Measurements from ENCODE around the gene PRR14L. TPM values are rescaled to one million over a fixed set of nuclear protein-coding genes. Genes with fewer than 3 reads are reported as not detected.
A peak's percentile ranks its signal among the peaks of the same experiment; 100 is the strongest.

PRR14L gene
- total RNA-seq, 1 donor from 2014 or later = 16.4 TPM

DNA sequence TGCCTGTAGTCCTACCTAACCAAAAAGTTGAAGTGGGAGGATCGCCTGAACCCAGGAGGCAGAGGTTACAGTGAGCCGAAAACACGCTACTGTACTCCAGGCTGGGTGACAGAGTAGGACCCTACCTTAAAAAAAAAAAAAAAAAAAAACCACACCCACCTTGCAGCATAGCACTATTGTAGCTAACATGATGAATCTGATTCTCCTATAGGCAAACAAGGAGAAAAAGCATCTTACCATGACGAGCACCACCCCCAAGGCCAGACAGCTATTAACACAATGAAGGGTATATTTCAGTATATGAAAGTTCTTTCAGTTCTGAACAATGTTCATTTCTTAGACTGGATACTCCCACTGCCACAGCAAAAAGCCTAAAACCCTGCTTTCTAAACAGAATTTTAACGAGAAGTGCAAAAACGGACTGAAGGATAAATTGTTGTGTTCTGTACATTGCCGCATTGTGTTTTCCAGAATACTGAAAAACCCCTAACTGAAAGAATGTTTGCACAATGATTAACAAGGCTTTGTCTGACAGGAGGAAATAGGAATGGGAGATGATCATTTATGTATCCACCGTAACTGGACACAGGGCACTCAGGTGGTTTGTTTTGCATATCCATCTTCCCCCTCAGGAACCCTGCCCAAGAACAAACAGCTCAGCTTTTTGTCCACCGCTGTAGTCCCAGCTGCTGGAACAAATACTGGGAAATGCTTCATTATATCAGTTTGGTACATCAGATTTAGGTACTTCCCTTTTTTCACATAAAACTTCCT, 96.8 kb downstream of the PRR14L start:
- ATAC-seq (no peak), DNase-seq (no peak)
- intact Hi-C loops (cut with micrococcal nuclease) = no loop called here

DNA sequence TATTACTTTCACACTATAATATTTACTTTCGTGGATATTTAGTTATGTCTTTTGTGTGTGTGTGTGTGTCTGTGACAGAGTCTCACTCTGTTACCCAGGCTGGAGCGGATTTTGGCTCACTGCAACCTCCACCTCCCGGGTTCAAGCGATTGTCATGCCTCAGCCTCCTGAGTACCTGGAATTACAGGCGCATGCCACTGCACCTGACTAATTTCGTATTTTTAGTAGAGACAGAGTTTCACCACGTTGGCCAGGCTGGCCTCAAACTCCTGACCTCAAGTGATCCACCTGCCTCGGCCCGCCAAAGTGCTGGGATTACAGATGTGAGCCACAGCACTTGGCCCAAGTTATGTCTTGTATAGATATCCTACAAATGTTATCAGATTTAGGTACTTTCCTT, 97.8 kb downstream of the PRR14L start:
- intact Hi-C loops (cut with micrococcal nuclease) = no loop called here
- ATAC-seq = peak; percentile 24
- no peak for DNase-seq

DNA sequence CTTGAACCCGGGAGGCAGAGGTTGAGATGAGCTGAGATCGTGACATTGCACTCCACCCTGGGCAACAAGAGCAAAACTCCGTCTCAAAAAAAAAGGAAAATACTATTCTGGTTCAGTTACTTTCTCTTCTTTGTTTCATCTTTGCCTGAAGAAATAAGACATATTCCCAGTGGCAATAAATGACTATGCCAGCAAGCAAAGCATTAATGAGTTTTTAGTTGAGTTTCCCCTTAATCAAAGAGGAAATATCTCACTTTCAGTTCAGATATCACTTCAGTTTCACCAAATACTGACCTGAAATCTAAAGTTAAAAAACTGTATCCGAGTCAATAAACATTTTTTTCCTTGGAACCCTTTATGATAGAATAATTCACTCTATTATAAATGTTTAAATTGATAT, 98.3 kb downstream of the PRR14L start:
- DNase-seq = no peak
- no peak for ATAC-seq
- intact Hi-C loops (cut with micrococcal nuclease) = no loop called here

- peak; percentile 23 for ATAC-seq
- intact Hi-C loops (cut with micrococcal nuclease) = no loop called here
- DNase-seq = no peak
Measured at GRCh38 chr22:31650391-31650790, 99.5 kb downstream of the PRR14L start.

DNA sequence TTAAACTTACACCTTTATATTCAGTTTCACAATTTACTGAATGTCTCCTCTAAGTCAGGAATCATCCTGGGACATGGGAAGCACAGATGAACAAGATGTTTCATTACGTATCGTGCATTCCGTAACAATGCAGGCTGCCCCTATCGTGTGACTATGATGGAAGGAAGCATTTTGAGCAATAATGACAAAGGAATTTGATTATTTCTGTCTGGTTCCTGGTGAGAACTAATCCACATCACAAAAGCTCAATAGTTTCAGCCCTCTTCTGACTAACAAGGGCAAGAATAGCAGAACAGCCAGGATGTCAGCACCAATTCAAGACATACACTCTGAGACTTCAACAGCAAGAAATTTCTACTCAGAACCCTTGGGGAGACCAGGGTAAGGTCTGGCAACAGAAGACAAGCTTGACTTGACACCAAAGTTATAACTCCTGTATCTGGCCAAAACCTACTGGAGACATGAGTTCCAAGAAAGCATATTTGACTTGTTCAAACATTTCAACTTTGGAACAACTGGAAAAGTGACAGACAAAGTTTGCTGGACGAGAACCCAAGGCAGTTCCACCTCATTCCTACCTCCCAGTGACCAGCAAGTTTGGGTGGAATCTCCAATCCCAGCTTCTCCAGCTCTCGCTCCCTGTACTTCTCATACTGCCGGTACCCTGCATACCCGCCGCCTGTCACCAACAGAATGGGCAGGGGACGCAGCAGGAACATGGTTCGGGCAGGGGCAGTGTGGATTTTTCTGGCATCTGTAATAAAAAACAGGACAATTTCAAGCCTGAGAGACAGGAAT, 102.2 kb downstream of the PRR14L start:
- ATAC-seq = no peak
- intact Hi-C loops (cut with micrococcal nuclease) = no loop called here
- no peak for DNase-seq

- intact Hi-C loops (cut with micrococcal nuclease) = no loop called here
- ATAC-seq (no peak), DNase-seq (no peak)
Measured at GRCh38 chr22:31647066-31647465, 102.9 kb downstream of the PRR14L start.

DNA sequence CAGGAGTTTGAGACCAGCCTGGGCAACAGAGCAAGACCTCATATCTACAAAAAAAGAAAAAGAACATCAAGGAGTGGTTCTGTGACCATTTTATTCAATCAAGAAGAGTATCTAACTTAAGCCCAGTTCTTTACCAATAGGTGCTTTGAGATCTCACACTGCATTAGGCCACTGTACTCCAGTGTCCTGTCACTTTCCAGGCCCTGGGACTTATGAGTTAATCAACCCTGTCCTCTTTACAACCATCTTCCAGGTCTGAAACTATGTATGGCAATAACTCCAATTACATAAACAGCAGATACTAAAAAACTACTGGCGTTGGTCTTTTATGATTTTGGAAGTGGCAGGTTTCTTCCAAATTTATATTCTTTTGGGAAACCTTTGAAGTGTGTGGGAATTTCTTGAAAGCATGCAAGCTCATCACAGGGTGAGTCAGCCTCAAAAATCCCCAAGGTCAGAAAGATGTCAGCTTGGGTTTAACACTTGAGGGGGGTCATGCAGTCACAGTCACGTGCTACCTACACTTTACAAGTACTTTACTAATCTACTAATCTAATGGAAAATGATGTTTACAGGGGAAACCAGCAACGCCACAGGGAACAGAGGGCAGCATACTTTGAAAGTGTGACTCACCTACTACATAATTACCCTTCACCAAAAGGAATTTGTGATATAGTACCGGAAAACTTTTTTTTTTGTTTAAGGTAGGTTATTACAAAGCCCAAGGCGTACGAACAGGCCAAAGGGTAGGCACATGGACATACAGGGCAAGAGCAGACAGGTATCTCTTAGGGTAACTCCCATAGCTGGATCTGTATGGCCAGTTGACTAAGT, 103.5 kb downstream of the PRR14L start:
- ATAC-seq = no peak
- no peak for DNase-seq
- intact Hi-C loops (cut with micrococcal nuclease) = no loop called here

DNA sequence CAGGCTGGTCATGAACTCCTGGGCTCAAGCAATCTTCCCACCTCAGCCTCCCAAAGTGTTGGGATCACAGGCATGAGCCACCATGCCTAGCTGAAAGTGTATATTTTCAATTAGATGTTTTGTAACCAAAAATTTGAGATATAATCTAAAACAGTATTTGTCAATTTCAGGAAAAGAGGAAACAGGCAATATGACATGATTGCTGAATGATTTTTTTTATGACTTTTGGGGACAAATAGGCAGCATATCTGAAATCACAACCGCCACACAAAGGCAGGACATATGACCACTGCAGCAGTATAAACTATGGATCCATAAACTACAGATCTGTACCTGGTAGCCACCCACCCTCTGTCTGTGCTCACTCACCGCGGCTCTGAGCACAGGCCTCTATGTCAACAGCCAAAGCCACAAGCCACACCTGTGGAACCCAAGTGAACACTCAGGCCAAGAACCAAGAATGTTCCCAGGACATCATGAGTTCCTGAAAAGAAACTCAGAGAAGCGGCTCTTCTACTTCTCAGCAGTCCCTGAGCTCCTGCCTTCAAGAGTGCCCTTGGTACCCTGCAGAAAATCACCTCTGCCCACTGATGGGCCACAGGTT, 110.4 kb downstream of the PRR14L start:
- intact Hi-C loops (cut with micrococcal nuclease) = no loop called here
- no peak for ATAC-seq
- no peak for DNase-seq

DNA sequence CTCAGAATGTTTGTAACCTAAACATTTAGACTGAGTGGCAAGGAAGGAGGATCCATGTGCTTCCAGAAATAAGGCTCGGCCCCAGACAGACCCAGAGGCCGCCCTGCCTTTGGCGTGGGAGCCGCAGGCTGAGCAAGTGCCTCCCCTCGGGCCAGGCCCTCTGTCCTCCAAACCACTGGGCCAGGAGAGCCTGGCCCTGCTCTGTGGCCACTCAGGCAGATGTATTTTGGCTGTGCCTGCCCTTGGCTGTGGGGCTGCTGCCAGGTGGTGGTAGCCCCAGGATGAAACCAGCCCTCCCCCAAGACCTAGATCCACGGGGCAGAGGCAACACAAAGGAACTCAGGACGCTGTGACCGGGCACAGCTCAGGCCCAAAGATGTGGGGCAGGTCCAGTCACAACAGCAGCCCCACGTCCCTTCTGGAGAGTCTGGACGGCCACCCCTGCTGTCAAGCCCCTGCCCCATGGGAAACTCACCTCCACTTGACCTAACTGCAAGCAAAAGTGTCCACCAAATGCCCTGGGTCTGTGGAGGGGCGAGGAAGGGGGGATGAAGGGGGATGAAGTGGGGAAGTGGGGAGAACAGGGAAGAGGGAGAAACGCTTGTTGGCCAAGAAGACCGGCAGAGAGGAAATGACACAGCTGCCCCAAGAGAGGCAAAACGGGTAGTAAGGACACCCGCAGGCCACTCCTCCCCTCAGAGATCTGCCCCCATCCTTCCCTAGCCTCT, 111.9 kb downstream of the PRR14L start:
- ATAC-seq = peak; percentile 75
- intact Hi-C loops (cut with micrococcal nuclease) = no loop called here
- DNase-seq = peak; percentile 46

GRCh38 chr22:31637447-31637890, 112.5 kb downstream of the PRR14L start:
- peak; percentile 40 for ATAC-seq
- intact Hi-C loops (cut with micrococcal nuclease) = no loop called here
- DNase-seq = peak; percentile 58

DNA sequence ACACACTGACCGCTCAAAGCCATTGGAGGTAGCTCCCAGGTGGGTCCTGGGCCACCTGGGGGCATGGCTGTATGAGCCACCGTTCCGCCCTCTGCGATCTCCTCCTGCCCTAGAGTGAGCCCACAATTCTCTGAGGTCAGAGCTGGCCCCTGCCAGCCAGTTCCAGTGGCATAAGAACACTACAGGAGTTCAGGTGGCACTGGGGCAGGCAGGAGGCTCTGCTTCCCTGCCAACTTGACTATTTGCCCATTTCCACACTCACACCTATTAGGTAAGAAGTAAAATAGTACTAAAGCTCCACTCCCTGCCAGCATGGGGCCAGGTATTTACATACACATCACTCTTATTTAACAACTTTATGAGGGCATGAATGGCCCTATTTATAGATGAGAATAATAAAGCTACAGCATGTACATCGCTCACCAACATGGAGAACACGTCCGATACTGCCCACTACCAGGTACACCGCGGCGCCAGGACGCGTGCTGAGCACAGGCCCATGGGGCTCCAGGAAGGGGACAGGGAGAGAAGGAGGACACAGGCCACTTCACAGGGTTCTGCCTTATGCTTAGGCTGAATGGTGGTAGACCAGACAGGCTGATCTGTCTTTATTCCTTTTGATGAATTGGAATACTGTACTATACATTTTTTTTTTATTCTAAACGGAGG, 114.2 kb downstream of the PRR14L start:
- DNase-seq (no peak), ATAC-seq (no peak)
- intact Hi-C loops (cut with micrococcal nuclease) = no loop called here

DNA sequence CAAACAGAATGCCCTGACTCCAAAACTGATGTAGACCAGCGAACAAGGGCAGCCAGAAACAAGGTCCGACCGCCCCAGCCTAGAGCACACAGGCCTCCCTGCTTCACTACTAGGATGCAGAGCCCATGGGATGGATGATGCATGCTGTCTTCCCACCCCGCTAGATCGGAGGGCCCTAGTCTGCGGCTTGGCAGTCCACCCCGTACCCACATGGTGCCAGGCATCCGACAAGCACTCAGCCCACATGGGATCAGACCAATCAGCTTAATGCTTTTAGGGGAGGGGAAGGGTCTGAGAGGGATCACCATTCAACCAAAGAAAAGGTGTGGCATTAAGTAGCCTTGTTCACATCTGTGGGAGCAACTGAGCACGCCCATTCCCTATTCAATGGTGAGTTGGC, 118.5 kb downstream of the PRR14L start:
- ATAC-seq (no peak), DNase-seq (no peak)
- intact Hi-C loops (cut with micrococcal nuclease) = no loop called here

Other genes starting within 250 kb of the PRR14L start
- 15.1 TPM for gene PISD, start 87.9 kb downstream of the PRR14L start, total RNA-seq
- gene DEPDC5, start 3.9 kb upstream of the PRR14L start, total RNA-seq = 16.7 TPM
- 60.4 TPM for gene YWHAH, start 194.4 kb upstream of the PRR14L start, total RNA-seq

Data from left ventricle myocardium superior (tissue), 1 donor.